CD4-positive, alpha-beta T cell (primary cell): ENCODE measurements around the gene SIGLECL1. TPM values are rescaled to one million over a fixed set of nuclear protein-coding genes. Genes with fewer than 3 reads are reported as not detected.
"Not testable (repeated sequence)": the region's sequence is repeated elsewhere in the genome, so short reads cannot be mapped to it uniquely, and the experiment has no call there.

ENCODE experiments used
- ATAC-seq: fragments of 200-7000 bp; cut with Tn5 transposase; one replicate; pipeline ENCODE4 v1.10.0; 2022; ENCODE audit warnings: mild to moderate bottlenecking; ENCODE audit not compliant: poor library complexity
- CTCF ChIA-PET: fragments of 350-600 bp; sonication (Branson Sonifier 250); formaldehyde crosslinking; loops from one replicate; lab custom pipeline; 2021; ENCODE audit warnings: antibody characterized with exemption, inconsistent platforms; lab: Charles Lee
- POLR2A ChIA-PET: fragments of 350-600 bp; sonication (Branson Sonifier 250); formaldehyde crosslinking; loops from one replicate; lab custom pipeline; 2021; ENCODE audit warnings: antibody characterized with exemption, inconsistent platforms; lab: Charles Lee
- DNase-seq, 14 experiments: peaks; one replicate each; pipeline ENCODE4 v3.0.0-alpha.2; 2013 to 2020; ENCODE audit warnings: mixed read lengths in 2 of 14
- H3K27ac ChIP-seq, 2 donors: one replicate each; pipeline versions ENCODE4 v1.5.1 to v1.7.0; 2013; ENCODE audit warnings: low read length in 2 of 2, low read depth in 1 of 2, mild to moderate bottlenecking in 1 of 2
- H3K27me3 ChIP-seq, 2 experiments: 1 replicate in 1 of 2; 2 replicates in 1 of 2; pipeline versions ENCODE4 v1.6.1 to v1.7.0; 2013; ENCODE audit warnings: low read length in 2 of 2, control low read depth in 1 of 2, mild to moderate bottlenecking in 1 of 2, moderate library complexity in 1 of 2; ENCODE audit not compliant: insufficient read depth in 2 of 2, control insufficient read depth in 1 of 2
- H3K36me3 ChIP-seq: one replicate; pipeline ENCODE4 v1.6.1; 2013; ENCODE audit warnings: low read length, control low read depth; ENCODE audit not compliant: insufficient read depth
- H3K4me1 ChIP-seq: one replicate; pipeline ENCODE4 v1.6.1; 2013; ENCODE audit warnings: low read length, control low read depth; ENCODE audit not compliant: insufficient read depth
- H3K4me3 ChIP-seq: one replicate; pipeline ENCODE4 v1.5.1; 2013; ENCODE audit warnings: mild to moderate bottlenecking, low read length, moderate library complexity
- H3K9me3 ChIP-seq, 2 experiments: 1 replicate in 1 of 2; 2 replicates in 1 of 2; pipeline versions ENCODE4 v1.6.1 to v1.7.0; 2013; ENCODE audit warnings: low read length in 2 of 2, mild to moderate bottlenecking in 2 of 2, control low read depth in 1 of 2, moderate library complexity in 1 of 2; ENCODE audit not compliant: control insufficient read depth in 1 of 2, insufficient read depth in 1 of 2
- H3K27ac Mint-ChIP-seq: one replicate; pipeline ENCODE4 v1.8.0; 2020; ENCODE audit warnings: mixed read lengths
- H3K27me3 Mint-ChIP-seq: one replicate; pipeline ENCODE4 v1.8.0; 2021; ENCODE audit warnings: mixed read lengths
- H3K36me3 Mint-ChIP-seq: one replicate; pipeline ENCODE4 v1.8.0; 2021; ENCODE audit warnings: low read depth, mixed read lengths
- H3K4me1 Mint-ChIP-seq: one replicate; pipeline ENCODE4 v1.8.0; 2021; ENCODE audit warnings: low read depth, mixed read lengths
- H3K4me3 Mint-ChIP-seq: one replicate; pipeline ENCODE4 v1.8.0; 2020; ENCODE audit warnings: mild to moderate bottlenecking, mixed read lengths
- H3K9me3 Mint-ChIP-seq: one replicate; pipeline ENCODE4 v1.8.0; 2020; ENCODE audit warnings: mixed read lengths
- intact Hi-C, 2 experiments: fragments of 100-400 bp; cut with DNase I in 1 of 2; cut with micrococcal nuclease in 1 of 2; formaldehyde crosslinking; loops; one replicate each; pipeline versions ENCODE4 v1.15.1 to v1.9.0; 2023 to 2025; cut with DNase I, micrococcal nuclease
- total RNA-seq, 174 experiments: library from RNA in 2 of 174; stranded (reverse) in 2 of 174; gene quantifications; one replicate each; pipeline ENCODE4 v1.2.3 and lab custom pipeline; 2021 to 2026
- TF ChIP-seq, protein P1 (sequence below): fragments of 200-600 bp; IDR thresholded peaks from one replicate; pipeline ENCODE4 v1.8.0; 2022; ENCODE audit warnings: antibody characterized with exemption, mild to moderate bottlenecking

Gene SIGLECL1
- total RNA-seq, 2 experiments from 2014 or later = not detected

DNA sequence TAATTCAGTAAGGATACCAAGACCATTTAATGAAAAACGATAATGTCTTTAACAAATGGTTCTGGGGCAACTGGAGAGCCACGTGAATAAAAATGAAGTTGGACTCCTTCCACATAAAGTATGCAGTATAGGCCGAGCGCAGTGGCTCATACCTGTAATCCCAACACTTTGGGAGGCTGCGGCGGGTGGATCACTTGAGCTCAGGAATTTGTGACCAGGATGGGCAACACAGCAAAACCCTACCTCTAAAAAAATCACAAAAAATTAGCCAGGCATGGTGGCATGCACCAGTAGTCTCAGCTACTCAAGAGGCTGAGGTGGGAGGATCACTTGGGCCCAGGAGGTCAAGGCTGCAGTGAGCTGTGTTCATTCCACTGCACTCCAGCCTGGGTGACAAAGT is 46.6 kb upstream of the SIGLECL1 start:
- H3K27me3 Mint-ChIP-seq = peaks cover 39% of the 10 kb centered on the region
- H3K4me1 ChIP-seq = no peaks in the 10 kb centered on the region

DNA sequence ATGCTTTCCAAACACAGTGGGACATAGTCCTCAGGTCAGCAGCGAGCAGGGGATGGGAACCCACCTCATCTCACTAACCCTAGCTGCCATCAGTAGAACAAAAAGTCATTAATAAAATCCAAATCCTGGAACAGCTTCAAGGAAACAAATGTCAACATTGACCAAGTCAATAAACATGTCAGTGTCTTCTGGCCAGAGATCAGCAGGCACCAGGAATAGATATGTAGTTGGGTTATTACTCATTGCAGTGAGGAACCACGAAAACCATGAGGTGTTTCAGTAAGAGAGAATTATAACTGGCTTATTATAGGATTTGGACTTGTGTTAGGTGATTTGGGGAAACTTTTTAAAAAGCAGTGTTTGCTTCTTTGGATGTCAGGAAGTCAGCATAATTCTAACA is 43.1 kb upstream of the SIGLECL1 start:
- intact Hi-C loops = no loop called here
- Mint-ChIP-seq H3K36me3 (no peaks in the 10 kb centered on the region), H3K9me3 (no peaks in the 10 kb centered on the region), H3K27me3 (peaks cover 30% of the 10 kb centered on the region), H3K4me3 (no peak overlapping the region), H3K4me1 (no peaks in the 10 kb centered on the region), H3K27ac (no peak overlapping the region)
- Histone ChIP-seq H3K4me1 (no peaks in the 10 kb centered on the region), H3K27ac (no peak overlapping the region), H3K36me3 (no peaks in the 10 kb centered on the region), H3K4me3 (no peak overlapping the region), H3K27me3 (peaks cover 0 to 8% of the 10 kb centered on the region in 2 experiments), H3K9me3 (peaks cover 0 to 5% of the 10 kb centered on the region in 2 experiments)
- ChIA-PET CTCF (no interaction called here), POLR2A (no interaction called here)
- no peak for DNase-seq
- ATAC-seq = no peak
- TF ChIP-seq, protein P1, sequence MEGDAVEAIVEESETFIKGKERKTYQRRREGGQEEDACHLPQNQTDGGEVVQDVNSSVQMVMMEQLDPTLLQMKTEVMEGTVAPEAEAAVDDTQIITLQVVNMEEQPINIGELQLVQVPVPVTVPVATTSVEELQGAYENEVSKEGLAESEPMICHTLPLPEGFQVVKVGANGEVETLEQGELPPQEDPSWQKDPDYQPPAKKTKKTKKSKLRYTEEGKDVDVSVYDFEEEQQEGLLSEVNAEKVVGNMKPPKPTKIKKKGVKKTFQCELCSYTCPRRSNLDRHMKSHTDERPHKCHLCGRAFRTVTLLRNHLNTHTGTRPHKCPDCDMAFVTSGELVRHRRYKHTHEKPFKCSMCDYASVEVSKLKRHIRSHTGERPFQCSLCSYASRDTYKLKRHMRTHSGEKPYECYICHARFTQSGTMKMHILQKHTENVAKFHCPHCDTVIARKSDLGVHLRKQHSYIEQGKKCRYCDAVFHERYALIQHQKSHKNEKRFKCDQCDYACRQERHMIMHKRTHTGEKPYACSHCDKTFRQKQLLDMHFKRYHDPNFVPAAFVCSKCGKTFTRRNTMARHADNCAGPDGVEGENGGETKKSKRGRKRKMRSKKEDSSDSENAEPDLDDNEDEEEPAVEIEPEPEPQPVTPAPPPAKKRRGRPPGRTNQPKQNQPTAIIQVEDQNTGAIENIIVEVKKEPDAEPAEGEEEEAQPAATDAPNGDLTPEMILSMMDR = no peak

More for the DNA sequence above, 46.6 kb upstream of the SIGLECL1 start:
- H3K9me3 ChIP-seq = no peaks in the 10 kb centered on the region
- H3K27me3 ChIP-seq = peaks cover 8 to 9% of the 10 kb centered on the region in 2 experiments
- H3K4me3 ChIP-seq = no peak overlapping the region
- no peaks in the 10 kb centered on the region for H3K9me3 Mint-ChIP-seq
- H3K4me1 Mint-ChIP-seq = no peaks in the 10 kb centered on the region
- TF ChIP-seq, protein P1 = no peak
- ATAC-seq = no peak
- H3K36me3 Mint-ChIP-seq = no peaks in the 10 kb centered on the region
- CTCF ChIA-PET = no interaction called here
- H3K36me3 ChIP-seq = no peaks in the 10 kb centered on the region
- POLR2A ChIA-PET = no interaction called here
- no peak overlapping the region for H3K4me3 Mint-ChIP-seq
- no peak overlapping the region for H3K27ac ChIP-seq
- no peak for DNase-seq
- intact Hi-C loops = no loop called here
- H3K27ac Mint-ChIP-seq = no peak overlapping the region

DNA sequence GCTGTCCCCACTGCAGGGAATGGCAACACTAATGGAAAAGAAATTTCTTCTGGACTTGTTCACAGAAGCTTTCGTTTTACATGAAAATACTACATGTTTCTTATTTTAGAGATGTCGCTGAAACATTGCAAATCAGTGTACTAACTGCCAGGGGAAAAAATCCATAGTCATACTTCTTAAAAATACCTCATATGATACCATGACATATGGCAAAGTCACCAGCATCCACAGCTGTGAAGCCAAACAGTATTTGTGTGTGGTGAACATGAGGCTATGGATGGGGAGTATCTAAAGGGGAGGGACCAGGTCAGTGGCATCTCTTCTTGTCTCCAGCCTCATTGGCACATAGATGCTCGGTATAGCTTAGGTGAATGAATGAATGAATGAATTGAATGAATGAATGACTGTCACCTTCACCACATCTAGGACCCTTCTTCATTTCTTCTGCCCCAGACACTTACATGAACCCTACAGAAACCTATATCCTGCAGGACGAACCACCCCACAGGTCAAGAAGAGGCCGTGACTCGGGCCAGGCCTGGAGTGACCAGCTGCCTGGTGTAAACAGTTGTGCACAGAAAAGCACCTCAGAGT is 40.6 kb upstream of the SIGLECL1 start:
- no peak overlapping the region for H3K27ac Mint-ChIP-seq
- no peaks in the 10 kb centered on the region for H3K4me1 Mint-ChIP-seq
- Histone ChIP-seq H3K4me3 (no peak overlapping the region), H3K36me3 (no peaks in the 10 kb centered on the region), H3K9me3 (peaks cover 0 to 5% of the 10 kb centered on the region in 2 experiments), H3K27me3 (peaks cover 0 to 8% of the 10 kb centered on the region in 2 experiments), H3K4me1 (no peaks in the 10 kb centered on the region), H3K27ac (no peak overlapping the region)
- ChIA-PET CTCF (no interaction called here), POLR2A (no interaction called here)
- ATAC-seq = no peak
- intact Hi-C loops = no loop called here
- TF ChIP-seq, protein P1 = no peak
- H3K4me3 Mint-ChIP-seq = no peak overlapping the region
- no peaks in the 10 kb centered on the region for H3K36me3 Mint-ChIP-seq
- no peaks in the 10 kb centered on the region for H3K9me3 Mint-ChIP-seq
- no peak for DNase-seq
- peaks cover 25% of the 10 kb centered on the region for H3K27me3 Mint-ChIP-seq

DNA sequence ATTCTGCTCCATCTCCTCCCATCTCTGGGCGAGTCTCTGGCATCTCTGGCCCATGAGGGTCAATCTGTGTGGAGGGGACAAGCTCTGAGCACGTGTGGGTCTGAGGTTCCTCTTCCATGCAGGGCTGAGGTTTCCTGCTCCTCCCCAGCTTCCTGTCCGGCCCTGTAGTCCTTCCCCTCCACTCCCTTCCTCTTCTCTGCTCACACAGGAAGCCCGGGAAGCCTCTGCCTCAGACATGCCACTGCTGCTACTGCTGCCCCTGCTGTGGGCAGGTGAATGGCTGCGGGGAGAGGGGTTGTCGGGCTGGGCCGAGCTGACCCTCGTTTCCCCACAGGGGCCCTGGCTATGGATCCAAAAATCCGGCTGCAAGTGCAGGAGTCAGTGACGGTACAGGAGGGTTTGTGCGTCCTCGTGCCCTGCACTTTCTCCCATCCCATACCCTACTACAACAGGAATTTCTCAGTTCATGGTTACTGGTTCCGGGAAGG is 40.0 kb upstream of the SIGLECL1 start:
- H3K27me3 ChIP-seq, H3K9me3 ChIP-seq, H3K27ac Mint-ChIP-seq, H3K36me3 ChIP-seq, POLR2A ChIA-PET, H3K4me1 Mint-ChIP-seq, H3K4me3 Mint-ChIP-seq, ATAC-seq, H3K36me3 Mint-ChIP-seq, H3K27ac ChIP-seq, CTCF ChIA-PET, H3K9me3 Mint-ChIP-seq, H3K4me1 ChIP-seq, intact Hi-C loops, H3K4me3 ChIP-seq: not testable (repeated sequence)
- DNase-seq = peak in 2 of 14 experiments; percentile 30 to 40
- H3K27me3 Mint-ChIP-seq = peaks cover 19% of the 10 kb centered on the region
